PC-3 (cell line): ENCODE results near the gene CCNY. TPM values are rescaled to one million over a fixed set of nuclear protein-coding genes. Genes with fewer than 3 reads are reported as not detected.

Source experiments
- ATAC-seq: fragments of 200-7000 bp; cut with Tn5 transposase; 2 replicates; pipeline ENCODE4 v1.9.1; 2020; ENCODE audit warnings: mild to moderate bottlenecking, moderate library complexity
- BruUV-seq: library from RNA; stranded (reverse); fragments of 400-500 nt; replicated peaks from 2 replicates; lab custom pipeline; 2021; lab: Mats Ljungman, UMichigan
- CTCF ChIA-PET: fragments of 300-600 bp; sonication (Branson Sonifier 250); formaldehyde crosslinking; loops from one replicate; lab custom pipeline; 2022; ENCODE audit warnings: antibody characterized with exemption; lab: Charles Lee
- POLR2A ChIA-PET: fragments of 300-600 bp; sonication (Branson Sonifier 250); formaldehyde crosslinking; loops from one replicate; lab custom pipeline; 2022; ENCODE audit warnings: antibody characterized with exemption; ENCODE audit not compliant: unreplicated experiment; lab: Charles Lee
- DNase-seq: peaks from one replicate; pipeline ENCODE4 v3.0.0-alpha.2; 2015
- H2AFZ ChIP-seq: fragments of 300-600 bp; sonication (generic); 2 replicates; pipeline ENCODE4 v1.6.0; 2016; ENCODE audit warnings: antibody characterized with exemption, low read length
- H3F3A ChIP-seq: fragments of 300-600 bp; sonication (generic); one replicate; pipeline ENCODE4 v1.6.0; 2017; ENCODE audit warnings: antibody characterized with exemption, low read length, control low read depth, mild to moderate bottlenecking; ENCODE audit not compliant: unreplicated experiment
- H3K27ac ChIP-seq: fragments of 300-600 bp; sonication (generic); 2 replicates; pipeline ENCODE4 v1.5.1; 2016; ENCODE audit warnings: mild to moderate bottlenecking, low read length
- H3K27me3 ChIP-seq: fragments of 300-600 bp; sonication (generic); 2 replicates; pipeline ENCODE4 v1.6.1; 2016; ENCODE audit warnings: low read length, mixed read lengths
- H3K36me3 ChIP-seq: fragments of 300-600 bp; sonication (generic); 2 replicates; pipeline ENCODE4 v1.6.1; 2016; ENCODE audit warnings: low read depth, mixed run types, low read length, mixed read lengths
- H3K4me1 ChIP-seq: fragments of 300-600 bp; sonication (generic); 2 replicates; pipeline ENCODE4 v1.5.1; 2016; ENCODE audit warnings: low read length; ENCODE audit not compliant: insufficient read depth
- H3K4me2 ChIP-seq: fragments of 300-600 bp; sonication (generic); 2 replicates; pipeline ENCODE4 v1.6.0; 2016; ENCODE audit warnings: low read length
- H3K4me3 ChIP-seq: fragments of 300-600 bp; sonication (generic); 2 replicates; pipeline ENCODE4 v1.5.1; 2016; ENCODE audit warnings: mild to moderate bottlenecking, low read length, mixed read lengths
- H3K79me2 ChIP-seq: fragments of 300-600 bp; sonication (generic); 2 replicates; pipeline ENCODE4 v1.6.1; 2017; ENCODE audit warnings: low read length, mixed read lengths
- H3K9ac ChIP-seq: fragments of 300-600 bp; sonication (generic); 2 replicates; pipeline ENCODE4 v1.6.0; 2016; ENCODE audit warnings: mild to moderate bottlenecking, low read length
- H3K9me2 ChIP-seq: fragments of 300-600 bp; sonication (generic); replicated peaks from 2 replicates; pipeline ENCODE4 v1.6.1; 2016; ENCODE audit warnings: mixed run types, low read length, mixed read lengths
- H3K9me3 ChIP-seq: fragments of 300-600 bp; sonication (generic); 2 replicates; pipeline ENCODE4 v1.6.1; 2016; ENCODE audit warnings: low read length, mixed read lengths
- H4K20me1 ChIP-seq: fragments of 300-600 bp; sonication (generic); 2 replicates; pipeline ENCODE4 v1.6.1; 2016; ENCODE audit warnings: low read length, mixed read lengths
- EZH2 ChIP-seq: fragments of 300-600 bp; sonication (generic); IDR thresholded peaks from one replicate; pipeline ENCODE4 v1.6.1; 2017; ENCODE audit warnings: antibody characterized with exemption, mild to moderate bottlenecking, low read length; ENCODE audit not compliant: unreplicated experiment
- EZH2phosphoT487 ChIP-seq: fragments of 300-600 bp; sonication (generic); IDR thresholded peaks from 2 replicates; pipeline ENCODE4 v1.6.1; 2018; ENCODE audit warnings: mild to moderate bottlenecking, antibody characterized with exemption, low read length, borderline replicate concordance
- intact Hi-C: fragments of 100-400 bp; cut with micrococcal nuclease; formaldehyde crosslinking; loops from 2 replicates; pipeline ENCODE4 v1.9.0; 2023
- total RNA-seq: library from RNA; depleted of rRNA; stranded (reverse); fragments of >200 nt; gene quantifications from 2 replicates; pipeline ENCODE4 v1.2.3, GENCODE V29; 2014
- TF ChIP-seq, protein P1 (sequence below): fragments of 300-600 bp; sonication (generic); conservative IDR thresholded peaks from 2 replicates; pipeline ENCODE4 v1.5.1; 2017; ENCODE audit warnings: antibody characterized with exemption, low read depth, mild to moderate bottlenecking, low read length

CCNY gene
- total RNA-seq, 1 experiment from 2014 or later: 146 TPM

GRCh38 chr10:35327790-35328403 lies 8.4 kb upstream of the CCNY start:
- peaks cover 18% of the 10 kb centered on the region for H3K36me3 ChIP-seq
- H3K4me1 ChIP-seq: peaks cover 24% of the 10 kb centered on the region
- no peaks in the 10 kb centered on the region for H3K9me2 ChIP-seq
- H2AFZ ChIP-seq: no peak overlapping the region
- no peaks in the 10 kb centered on the region for H3K27me3 ChIP-seq
- DNase-seq (no peak), ATAC-seq (no peak)
- TF ChIP-seq, protein P1, sequence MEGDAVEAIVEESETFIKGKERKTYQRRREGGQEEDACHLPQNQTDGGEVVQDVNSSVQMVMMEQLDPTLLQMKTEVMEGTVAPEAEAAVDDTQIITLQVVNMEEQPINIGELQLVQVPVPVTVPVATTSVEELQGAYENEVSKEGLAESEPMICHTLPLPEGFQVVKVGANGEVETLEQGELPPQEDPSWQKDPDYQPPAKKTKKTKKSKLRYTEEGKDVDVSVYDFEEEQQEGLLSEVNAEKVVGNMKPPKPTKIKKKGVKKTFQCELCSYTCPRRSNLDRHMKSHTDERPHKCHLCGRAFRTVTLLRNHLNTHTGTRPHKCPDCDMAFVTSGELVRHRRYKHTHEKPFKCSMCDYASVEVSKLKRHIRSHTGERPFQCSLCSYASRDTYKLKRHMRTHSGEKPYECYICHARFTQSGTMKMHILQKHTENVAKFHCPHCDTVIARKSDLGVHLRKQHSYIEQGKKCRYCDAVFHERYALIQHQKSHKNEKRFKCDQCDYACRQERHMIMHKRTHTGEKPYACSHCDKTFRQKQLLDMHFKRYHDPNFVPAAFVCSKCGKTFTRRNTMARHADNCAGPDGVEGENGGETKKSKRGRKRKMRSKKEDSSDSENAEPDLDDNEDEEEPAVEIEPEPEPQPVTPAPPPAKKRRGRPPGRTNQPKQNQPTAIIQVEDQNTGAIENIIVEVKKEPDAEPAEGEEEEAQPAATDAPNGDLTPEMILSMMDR: no peak
- TF ChIP-seq EZH2: no peak
- no peak for TF ChIP-seq EZH2phosphoT487
- ChIA-PET CTCF (interaction anchor here (1.3 kb wide), 1 partner anchor 21 kb away, joined by 3 read pairs; no protein-coding TSS in a partner anchor), POLR2A (no interaction called here)
- no peaks in the 10 kb centered on the region for H3K9me3 ChIP-seq
- H3K9ac ChIP-seq: no peak overlapping the region
- BruUV-seq: no TSS peak
- peaks cover 9% of the 10 kb centered on the region for H3F3A ChIP-seq
- H3K4me3 ChIP-seq: no peak overlapping the region
- intact Hi-C loops: no loop called here
- H3K79me2 ChIP-seq: peaks cover 88% of the 10 kb centered on the region
- peaks cover 26% of the 10 kb centered on the region for H4K20me1 ChIP-seq
- no peak overlapping the region for H3K4me2 ChIP-seq
- no peak overlapping the region for H3K27ac ChIP-seq

- H4K20me1 ChIP-seq: peaks cover 26% of the 10 kb centered on the region
- H3K4me2 ChIP-seq: no peak overlapping the region
- H3K9me2 ChIP-seq: no peaks in the 10 kb centered on the region
- ATAC-seq: no peak
- peaks cover 18% of the 10 kb centered on the region for H3K36me3 ChIP-seq
- CTCF ChIA-PET: interaction anchor here (1.3 kb wide), 1 partner anchor 22 kb away, joined by 3 read pairs; no protein-coding TSS in a partner anchor
- POLR2A ChIA-PET: no interaction called here
- H3K9ac ChIP-seq: no peak overlapping the region
- H3K9me3 ChIP-seq: no peaks in the 10 kb centered on the region
- peak; percentile 61 for DNase-seq
- BruUV-seq: no TSS peak
- no peak overlapping the region for H2AFZ ChIP-seq
- H3K4me3 ChIP-seq: no peak overlapping the region
- H3K4me1 ChIP-seq: peaks cover 30% of the 10 kb centered on the region
- H3K27me3 ChIP-seq: no peaks in the 10 kb centered on the region
- H3K79me2 ChIP-seq: peaks cover 88% of the 10 kb centered on the region
- 0 out of 2 replicates have a peak overlapping the region, but pooled peaks have one; percentile 0 for H3K27ac ChIP-seq
- H3F3A ChIP-seq: peaks cover 12% of the 10 kb centered on the region
- intact Hi-C loops: no loop called here
- TF ChIP-seq, protein P1: no peak
- TF ChIP-seq EZH2: no peak
- TF ChIP-seq EZH2phosphoT487: no peak
Observed at GRCh38 chr10:35328404-35329037, 7.8 kb upstream of the CCNY start.

GRCh38 chr10:35329520-35329919 lies 6.8 kb upstream of the CCNY start:
- no peak for ATAC-seq
- no peak overlapping the region for H2AFZ ChIP-seq
- CTCF ChIA-PET: no interaction called here
- no peaks in the 10 kb centered on the region for H3K9me3 ChIP-seq
- H3K27ac ChIP-seq: no peak overlapping the region
- H3K27me3 ChIP-seq: no peaks in the 10 kb centered on the region
- no peak overlapping the region for H3K4me2 ChIP-seq
- no peak for DNase-seq
- H3K9ac ChIP-seq: no peak overlapping the region
- peaks cover 39% of the 10 kb centered on the region for H3K4me1 ChIP-seq
- POLR2A ChIA-PET: interaction anchor here (0.5 kb wide), 4 partner anchors 22 to 168 kb away, joined by 3 to 18 read pairs (median 5); no protein-coding TSS in a partner anchor
- H3K9me2 ChIP-seq: no peaks in the 10 kb centered on the region
- intact Hi-C loops: no loop called here
- H3K79me2 ChIP-seq: peaks cover 88% of the 10 kb centered on the region
- peaks cover 27% of the 10 kb centered on the region for H3K36me3 ChIP-seq
- TF ChIP-seq, protein P1: no peak
- TF ChIP-seq EZH2phosphoT487: no peak
- no peak for TF ChIP-seq EZH2
- BruUV-seq: no TSS peak
- peaks cover 28% of the 10 kb centered on the region for H4K20me1 ChIP-seq
- peaks cover 12% of the 10 kb centered on the region for H3F3A ChIP-seq
- H3K4me3 ChIP-seq: no peak overlapping the region
